ENCODE measurements around the gene TPH2. TPM values are rescaled to one million over a fixed set of nuclear protein-coding genes. Genes with fewer than 3 reads are reported as not detected.
A peak's percentile ranks its signal among the peaks of the same experiment; 100 is the strongest.

The TPH2 gene
- total and polyA plus RNA-seq, 2 of the 13 experiments (the other 11 are each of a cell fraction or from before 2014, with no cell fraction given), result not detected

DNA sequence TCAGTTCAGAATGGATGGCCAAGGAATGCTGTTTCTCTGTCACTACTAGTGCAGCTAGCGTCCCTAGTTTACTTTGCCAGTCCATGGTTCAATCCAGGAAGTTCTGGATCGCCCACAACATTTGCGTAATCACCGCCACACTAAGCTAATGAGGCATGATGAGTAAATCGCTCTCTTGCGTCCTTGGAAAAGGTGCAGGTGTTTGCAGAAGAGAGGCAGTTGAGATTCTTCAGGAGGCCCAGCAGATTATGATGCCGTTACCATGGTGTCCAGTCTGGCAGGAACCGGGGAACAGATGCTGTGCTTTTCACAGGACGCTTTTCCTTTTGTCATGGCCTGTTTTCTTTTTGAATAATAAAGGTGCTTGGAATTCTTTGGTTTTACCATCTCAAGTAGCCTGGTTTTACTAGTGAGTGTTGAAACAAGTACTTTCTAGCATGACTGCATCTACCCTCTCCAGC is 9.0 kb downstream of the TPH2 start (continued):
- TF ChIP-seq, protein P1, sequence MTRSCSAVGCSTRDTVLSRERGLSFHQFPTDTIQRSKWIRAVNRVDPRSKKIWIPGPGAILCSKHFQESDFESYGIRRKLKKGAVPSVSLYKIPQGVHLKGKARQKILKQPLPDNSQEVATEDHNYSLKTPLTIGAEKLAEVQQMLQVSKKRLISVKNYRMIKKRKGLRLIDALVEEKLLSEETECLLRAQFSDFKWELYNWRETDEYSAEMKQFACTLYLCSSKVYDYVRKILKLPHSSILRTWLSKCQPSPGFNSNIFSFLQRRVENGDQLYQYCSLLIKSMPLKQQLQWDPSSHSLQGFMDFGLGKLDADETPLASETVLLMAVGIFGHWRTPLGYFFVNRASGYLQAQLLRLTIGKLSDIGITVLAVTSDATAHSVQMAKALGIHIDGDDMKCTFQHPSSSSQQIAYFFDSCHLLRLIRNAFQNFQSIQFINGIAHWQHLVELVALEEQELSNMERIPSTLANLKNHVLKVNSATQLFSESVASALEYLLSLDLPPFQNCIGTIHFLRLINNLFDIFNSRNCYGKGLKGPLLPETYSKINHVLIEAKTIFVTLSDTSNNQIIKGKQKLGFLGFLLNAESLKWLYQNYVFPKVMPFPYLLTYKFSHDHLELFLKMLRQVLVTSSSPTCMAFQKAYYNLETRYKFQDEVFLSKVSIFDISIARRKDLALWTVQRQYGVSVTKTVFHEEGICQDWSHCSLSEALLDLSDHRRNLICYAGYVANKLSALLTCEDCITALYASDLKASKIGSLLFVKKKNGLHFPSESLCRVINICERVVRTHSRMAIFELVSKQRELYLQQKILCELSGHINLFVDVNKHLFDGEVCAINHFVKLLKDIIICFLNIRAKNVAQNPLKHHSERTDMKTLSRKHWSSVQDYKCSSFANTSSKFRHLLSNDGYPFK (CRISPR knock-in tag; IDR thresholded peaks at IDR 0.05; ENCODE audit: borderline replicate concordance), result no peak
- TF ChIP-seq GATA4 (IDR thresholded peaks at IDR 0.05; ENCODE audit: borderline replicate concordance, low read depth), result no peak
- no peak for TF ChIP-seq KMT2A (CRISPR knock-in tag; IDR thresholded peaks at IDR 0.05)
- TF ChIP-seq TFE3 (CRISPR knock-in tag; IDR thresholded peaks at IDR 0.05), result 0 out of 2 replicates have a peak, but pooled peaks have one; percentile 20
- TF ChIP-seq, protein P2, sequence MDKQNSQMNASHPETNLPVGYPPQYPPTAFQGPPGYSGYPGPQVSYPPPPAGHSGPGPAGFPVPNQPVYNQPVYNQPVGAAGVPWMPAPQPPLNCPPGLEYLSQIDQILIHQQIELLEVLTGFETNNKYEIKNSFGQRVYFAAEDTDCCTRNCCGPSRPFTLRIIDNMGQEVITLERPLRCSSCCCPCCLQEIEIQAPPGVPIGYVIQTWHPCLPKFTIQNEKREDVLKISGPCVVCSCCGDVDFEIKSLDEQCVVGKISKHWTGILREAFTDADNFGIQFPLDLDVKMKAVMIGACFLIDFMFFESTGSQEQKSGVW (CRISPR knock-in tag; IDR thresholded peaks at IDR 0.05; ENCODE audit: borderline replicate concordance), result no peak
- no peak; the same call in 1 of the 2 replicates for TF ChIP-seq ZBTB43 (CRISPR knock-in tag; conservative IDR thresholded peaks at IDR 0.05)
- no peak for TF ChIP-seq HMG20B (CRISPR knock-in tag; conservative IDR thresholded peaks at IDR 0.05)
- TF ChIP-seq, protein P3, sequence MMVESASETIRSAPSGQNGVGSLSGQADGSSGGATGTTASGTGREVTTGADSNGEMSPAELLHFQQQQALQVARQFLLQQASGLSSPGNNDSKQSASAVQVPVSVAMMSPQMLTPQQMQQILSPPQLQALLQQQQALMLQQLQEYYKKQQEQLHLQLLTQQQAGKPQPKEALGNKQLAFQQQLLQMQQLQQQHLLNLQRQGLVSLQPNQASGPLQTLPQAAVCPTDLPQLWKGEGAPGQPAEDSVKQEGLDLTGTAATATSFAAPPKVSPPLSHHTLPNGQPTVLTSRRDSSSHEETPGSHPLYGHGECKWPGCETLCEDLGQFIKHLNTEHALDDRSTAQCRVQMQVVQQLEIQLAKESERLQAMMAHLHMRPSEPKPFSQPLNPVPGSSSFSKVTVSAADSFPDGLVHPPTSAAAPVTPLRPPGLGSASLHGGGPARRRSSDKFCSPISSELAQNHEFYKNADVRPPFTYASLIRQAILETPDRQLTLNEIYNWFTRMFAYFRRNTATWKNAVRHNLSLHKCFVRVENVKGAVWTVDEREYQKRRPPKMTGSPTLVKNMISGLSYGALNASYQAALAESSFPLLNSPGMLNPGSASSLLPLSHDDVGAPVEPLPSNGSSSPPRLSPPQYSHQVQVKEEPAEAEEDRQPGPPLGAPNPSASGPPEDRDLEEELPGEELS (CRISPR knock-in tag; IDR thresholded peaks at IDR 0.05), result peak; percentile 93
- no peak for TF ChIP-seq GTF3A (CRISPR knock-in tag; conservative IDR thresholded peaks at IDR 0.05)
- TF ChIP-seq CENPX (CRISPR knock-in tag; IDR thresholded peaks at IDR 0.05), result no peak
- TF ChIP-seq, protein P4, sequence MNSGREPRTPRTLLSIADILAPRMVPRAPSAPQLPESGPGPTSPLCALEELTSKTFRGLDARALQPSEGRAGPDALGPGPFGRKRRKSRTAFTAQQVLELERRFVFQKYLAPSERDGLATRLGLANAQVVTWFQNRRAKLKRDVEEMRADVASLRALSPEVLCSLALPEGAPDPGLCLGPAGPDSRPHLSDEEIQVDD (CRISPR knock-in tag; IDR thresholded peaks at IDR 0.05; ENCODE audit: borderline replicate concordance), result no peak
- TF ChIP-seq ZNF362 (CRISPR knock-in tag; IDR thresholded peaks at IDR 0.05; ENCODE audit: borderline replicate concordance), result no peak
- no peak for TF ChIP-seq MAF1 (CRISPR knock-in tag; IDR thresholded peaks at IDR 0.05; ENCODE audit: borderline replicate concordance)

Measured in HepG2 (cell line).